Activated CD8-positive, alpha-beta memory T cell treated with anti-CD3 and anti-CD28 coated beads, Interleukin-2, amount 50 U/mL, for 24 hours (primary cell): Measurements from ENCODE around the gene CLBA1.

ENCODE experiments used
- DNase-seq: peaks from one replicate; pipeline ENCODE4 v3.0.0-alpha.2; 2020; ENCODE audit errors: extremely low read depth

Gene CLBA1

GRCh38 chr14:104979758-104980610 lies 5.6 kb upstream of the CLBA1 start:
- DNase-seq: no peak

- DNase-seq: no peak
Observed at GRCh38 chr14:104980611-104981531, 4.7 kb upstream of the CLBA1 start.

- DNase-seq: no peak
Observed at GRCh38 chr14:104981699-104982541, 3.7 kb upstream of the CLBA1 start.

GRCh38 chr14:104982548-104983230 lies 2.9 kb upstream of the CLBA1 start:
- no peak for DNase-seq

GRCh38 chr14:104983231-104983721 lies 2.3 kb upstream of the CLBA1 start:
- DNase-seq: no peak

- no peak for DNase-seq
Observed at GRCh38 chr14:104984056-104984894, 1.3 kb upstream of the CLBA1 start.

- DNase-seq: no peak
Observed at GRCh38 chr14:104986487-104987164, 1.0 kb downstream of the CLBA1 start.

DNA sequence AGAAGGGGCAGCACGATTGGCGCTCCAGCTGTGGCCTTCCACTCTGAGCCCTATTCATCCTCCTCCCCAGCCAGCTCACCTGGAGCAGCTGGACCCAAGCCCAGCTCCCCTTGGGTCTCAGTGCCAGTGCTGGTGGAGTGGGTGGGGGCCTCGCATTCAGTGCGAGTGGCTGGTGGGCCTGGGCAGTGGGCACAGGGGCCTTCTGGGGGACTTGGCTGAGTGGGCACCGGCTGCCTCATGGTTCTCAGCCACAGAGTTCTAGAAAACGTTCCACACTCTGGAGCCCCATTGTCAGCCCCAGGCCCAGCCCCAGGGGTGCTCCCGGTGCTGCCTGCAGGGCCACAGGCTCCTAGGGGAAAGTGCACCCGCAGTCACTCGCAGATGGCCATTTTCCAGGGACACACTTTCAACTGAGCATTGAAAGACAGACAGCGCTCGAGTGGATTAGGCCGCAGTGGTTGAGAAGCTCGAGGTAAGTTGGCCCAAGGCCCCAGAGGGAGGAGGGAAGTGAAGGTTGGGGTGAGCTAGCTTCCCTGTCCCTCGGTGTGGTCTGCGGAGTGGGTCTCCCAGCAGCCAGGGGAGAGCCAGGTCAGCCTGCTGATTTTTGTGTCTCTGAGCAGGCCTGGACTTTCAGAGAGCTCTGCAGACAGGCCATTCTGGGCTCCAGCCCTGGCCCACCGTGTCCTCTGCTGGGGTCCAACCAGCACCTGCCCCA lies 3.8 kb downstream of the CLBA1 start:
- no peak for DNase-seq

GRCh38 chr14:104989951-104990303 lies 4.3 kb downstream of the CLBA1 start:
- no peak for DNase-seq

GRCh38 chr14:104991896-104992230 lies 6.3 kb downstream of the CLBA1 start:
- DNase-seq: no peak

DNA sequence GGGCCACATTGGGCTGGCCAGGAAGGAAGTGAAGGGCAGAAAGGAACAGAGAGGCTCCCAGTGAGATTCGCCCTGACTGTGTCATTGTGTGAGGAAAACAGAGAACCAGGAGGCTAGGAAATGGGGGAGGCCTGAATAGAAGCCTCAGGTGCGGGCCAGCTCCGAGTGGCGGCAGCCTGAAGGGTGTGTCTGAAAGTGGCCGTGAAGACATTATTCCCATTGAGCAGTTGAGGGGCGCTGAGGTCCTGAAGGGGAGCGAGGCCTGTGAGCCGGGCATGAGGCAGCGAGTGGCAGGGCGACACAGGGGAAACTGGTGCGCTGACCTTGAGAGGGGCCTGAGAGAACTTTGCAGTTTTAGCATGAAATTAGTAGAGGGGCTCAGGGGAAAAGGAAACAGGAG lies 6.9 kb downstream of the CLBA1 start:
- DNase-seq: no peak

- DNase-seq: no peak
Observed at GRCh38 chr14:104993306-104993705, 7.7 kb downstream of the CLBA1 start.

- no peak for DNase-seq
Observed at GRCh38 chr14:104993808-104994591, 8.4 kb downstream of the CLBA1 start.

GRCh38 chr14:104994978-104995377 lies 9.4 kb downstream of the CLBA1 start:
- DNase-seq: no peak

GRCh38 chr14:104996032-104996431 lies 10.4 kb downstream of the CLBA1 start:
- no peak for DNase-seq

DNA sequence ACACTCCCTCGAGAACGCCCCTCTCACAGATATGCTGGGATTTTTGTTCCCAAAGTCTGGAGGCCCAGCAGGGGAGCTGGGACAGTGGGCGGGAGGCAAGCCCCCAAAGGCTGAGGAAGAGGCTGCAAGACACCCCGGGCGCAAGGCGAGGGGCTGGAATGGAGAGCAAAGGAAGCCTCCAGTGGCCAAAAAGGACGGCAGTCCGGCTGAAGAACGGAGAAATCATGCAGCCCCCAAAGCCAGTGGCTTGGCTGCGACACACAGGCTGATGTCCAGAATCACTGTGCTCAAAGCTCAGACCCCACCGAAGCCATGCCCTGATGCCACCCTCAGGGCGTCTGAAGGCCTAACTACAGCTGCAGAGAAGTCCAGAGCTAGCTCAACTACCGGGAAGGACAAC lies 10.9 kb downstream of the CLBA1 start:
- DNase-seq: no peak

- DNase-seq: no peak
Observed at GRCh38 chr14:104998801-104999200, 13.2 kb downstream of the CLBA1 start.

DNA sequence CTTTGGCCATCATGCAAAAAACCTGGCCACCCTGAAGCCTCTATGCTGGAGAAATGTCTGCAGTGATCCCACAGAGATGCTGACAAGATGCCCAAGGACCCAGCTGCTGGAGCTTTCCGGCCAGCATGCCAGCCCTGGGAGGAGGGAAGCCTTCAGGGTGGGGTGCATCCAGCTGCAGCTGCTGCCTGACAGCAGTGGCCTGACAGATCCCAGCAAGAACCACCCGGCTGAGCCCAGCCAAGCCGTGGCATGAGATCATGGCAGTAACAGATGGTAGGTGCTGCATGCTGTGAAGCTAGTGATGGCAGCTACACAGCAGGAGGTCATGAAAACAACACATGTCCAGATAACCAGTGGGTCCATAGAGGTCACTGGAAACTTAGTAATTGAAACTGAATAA lies 13.8 kb downstream of the CLBA1 start:
- no peak for DNase-seq
